NCI-H2196 (cell line): ENCODE results near the gene ALK.

Experiments used
- DNase-seq: peaks from one replicate; lab custom pipeline; 2025; ENCODE audit not compliant: unreplicated experiment; lab: John Stamatoyannopoulos, UW

The ALK gene

GRCh38 chr2:29723255-29724001 is 198.0 kb downstream of the ALK start:
- no peak for DNase-seq

- no peak for DNase-seq
Observed at GRCh38 chr2:29719639-29720038, 201.7 kb downstream of the ALK start.

DNA sequence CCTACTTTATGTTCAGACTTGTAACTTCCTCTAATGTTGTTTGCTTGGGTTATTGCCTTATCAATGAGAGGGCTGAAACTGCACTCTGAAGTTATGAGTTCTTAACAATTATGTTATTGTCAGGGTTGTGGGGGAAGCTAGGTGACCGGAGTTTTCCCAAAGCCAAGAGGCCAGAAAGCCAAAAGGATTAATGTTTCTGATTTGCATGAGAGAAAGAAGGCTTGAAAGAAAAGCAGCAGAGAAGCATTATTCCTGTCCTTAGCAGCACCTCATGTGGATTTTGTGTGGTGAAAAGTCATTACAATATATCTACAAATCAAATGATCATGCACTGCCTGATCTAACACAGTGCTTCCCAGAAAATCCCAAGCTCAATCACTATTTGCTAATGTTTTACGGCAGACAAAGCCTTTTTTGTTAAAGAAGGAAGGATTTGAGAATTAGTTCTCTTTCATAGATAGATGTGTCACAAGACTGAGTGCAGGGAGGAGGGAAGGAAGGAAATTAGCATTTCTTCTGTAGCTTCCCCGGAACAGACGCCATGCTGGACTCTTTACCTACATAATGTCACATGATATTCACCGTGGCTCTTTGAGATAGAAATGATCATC is 203.2 kb downstream of the ALK start:
- no peak for DNase-seq

- DNase-seq: no peak
Observed at GRCh38 chr2:29715655-29716054, 205.7 kb downstream of the ALK start.

DNA sequence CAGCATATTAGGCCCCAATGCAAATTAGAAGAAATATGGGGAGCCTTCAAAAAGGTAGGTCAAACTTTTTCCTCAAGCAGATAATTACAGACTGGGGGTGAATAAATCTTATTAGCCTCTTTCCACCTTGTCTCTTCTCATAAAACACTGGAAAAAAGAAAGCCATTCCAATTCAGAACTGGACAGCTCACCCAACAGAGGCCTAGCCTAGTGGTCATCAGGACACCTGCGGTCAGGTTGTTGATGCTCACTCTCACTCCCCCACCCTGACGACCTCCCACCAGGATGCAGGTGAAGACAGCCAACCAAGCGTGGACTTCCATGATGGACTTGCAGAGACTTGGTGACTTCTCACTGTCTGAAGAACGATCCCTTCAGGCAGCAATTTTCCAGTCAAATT is 207.1 kb downstream of the ALK start:
- DNase-seq: no peak

DNA sequence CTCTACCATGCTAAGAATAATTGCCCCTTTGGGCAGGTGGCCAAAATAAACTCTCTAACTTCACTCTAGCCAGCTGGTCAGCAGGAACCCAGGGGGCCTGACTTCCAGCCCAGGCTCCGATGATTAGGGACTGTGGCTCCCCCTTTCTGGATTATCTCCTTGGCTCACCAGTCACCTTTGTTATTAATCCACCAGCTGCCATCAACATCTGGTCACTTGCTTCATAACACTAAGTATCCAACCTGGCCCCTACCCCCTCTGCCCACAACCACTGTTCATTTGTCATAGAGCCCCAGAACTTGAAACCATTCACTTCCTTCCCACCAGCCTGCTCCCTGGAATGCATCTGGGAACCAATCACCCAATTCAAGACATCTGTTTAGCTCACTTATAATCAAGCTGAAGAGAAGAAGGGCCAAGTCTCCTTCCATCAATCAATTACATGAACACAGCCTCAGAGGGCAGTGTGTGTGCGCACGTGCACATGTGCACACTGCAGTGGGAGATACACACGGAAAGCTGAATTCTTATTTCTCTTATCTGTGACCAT is 215.1 kb downstream of the ALK start:
- no peak for DNase-seq

GRCh38 chr2:29705616-29706015 is 215.8 kb downstream of the ALK start:
- DNase-seq: no peak

GRCh38 chr2:29703336-29703735 is 218.1 kb downstream of the ALK start:
- no peak for DNase-seq

DNA sequence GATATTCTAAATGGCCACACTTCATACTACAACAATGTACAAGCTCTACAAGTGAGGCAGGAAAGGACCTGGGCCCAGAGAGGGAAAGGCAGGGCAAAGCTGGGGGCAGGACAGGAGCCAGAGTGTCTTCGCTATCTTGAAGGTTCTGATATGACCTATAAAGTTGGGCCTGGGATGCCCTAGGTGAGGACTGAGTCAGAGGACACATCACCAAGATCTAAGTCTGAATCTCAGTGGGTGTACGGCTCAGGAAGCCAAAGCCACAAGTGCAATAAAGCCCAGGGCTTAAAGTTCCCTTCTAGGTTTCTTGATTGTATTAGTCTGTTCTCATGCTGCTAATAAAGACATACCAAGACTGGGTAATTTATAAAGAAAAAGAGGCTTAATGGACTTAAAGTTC is 219.1 kb downstream of the ALK start:
- DNase-seq: no peak

- no peak for DNase-seq
Observed at GRCh38 chr2:29700560-29700959, 220.8 kb downstream of the ALK start.

GRCh38 chr2:29699045-29699444 is 222.3 kb downstream of the ALK start:
- no peak for DNase-seq

DNA sequence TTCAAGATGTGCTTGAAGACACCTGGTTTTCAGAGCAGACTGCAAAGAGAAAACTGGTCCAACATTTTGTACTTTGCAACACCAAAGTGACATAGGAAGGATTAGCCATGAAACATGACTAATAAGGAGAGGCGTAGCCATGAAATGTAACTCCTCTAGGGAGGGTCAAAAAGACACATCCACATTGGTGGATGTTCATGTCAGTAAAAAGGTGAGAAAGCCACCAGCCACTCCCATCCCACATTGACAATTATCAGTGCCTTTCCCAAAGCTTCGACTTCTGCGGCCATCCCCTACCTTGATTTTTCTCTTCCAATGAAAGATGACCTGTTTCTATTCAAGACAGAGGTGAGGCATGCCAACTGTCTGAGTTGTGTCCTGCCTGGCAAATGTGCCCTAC is 223.2 kb downstream of the ALK start:
- DNase-seq: no peak

DNA sequence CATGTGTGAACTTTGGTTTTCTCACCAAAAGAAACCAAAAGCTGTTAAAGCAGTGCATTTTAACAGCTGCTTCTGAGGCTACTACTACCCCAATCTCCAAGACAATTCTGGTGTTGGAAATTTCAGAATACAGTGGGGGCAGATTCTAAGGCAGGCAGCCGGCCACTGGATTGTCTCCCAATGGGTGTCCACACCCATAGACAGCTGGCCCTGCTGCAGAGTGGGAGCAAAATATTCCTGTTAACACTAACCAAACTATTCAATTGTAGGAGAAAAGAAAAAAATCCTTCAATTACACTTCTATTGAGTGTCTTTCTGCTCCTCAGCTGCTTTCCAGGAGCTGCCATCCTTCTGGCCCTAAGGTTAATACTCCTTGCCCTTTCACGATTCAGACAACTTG is 223.7 kb downstream of the ALK start:
- no peak for DNase-seq

DNA sequence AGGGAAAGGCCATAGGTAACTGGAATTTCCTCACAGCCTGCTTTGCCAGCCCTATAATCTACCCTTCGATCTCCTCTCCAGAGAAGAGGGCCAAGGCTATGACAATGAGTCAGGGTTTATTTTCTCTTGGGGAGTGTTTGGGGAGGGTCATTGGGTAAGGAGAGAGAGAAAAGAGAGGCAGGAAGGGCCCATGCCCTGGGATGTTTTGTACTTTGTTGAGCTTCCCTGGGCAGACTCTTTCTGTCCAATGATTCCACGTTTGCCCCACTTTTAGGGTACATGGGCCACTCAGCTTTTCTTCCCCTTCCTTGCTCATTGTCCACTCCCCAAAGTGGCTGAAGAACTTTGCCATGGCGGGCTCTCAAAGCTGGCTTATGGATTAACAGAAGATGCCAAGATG is 224.2 kb downstream of the ALK start:
- no peak for DNase-seq

DNA sequence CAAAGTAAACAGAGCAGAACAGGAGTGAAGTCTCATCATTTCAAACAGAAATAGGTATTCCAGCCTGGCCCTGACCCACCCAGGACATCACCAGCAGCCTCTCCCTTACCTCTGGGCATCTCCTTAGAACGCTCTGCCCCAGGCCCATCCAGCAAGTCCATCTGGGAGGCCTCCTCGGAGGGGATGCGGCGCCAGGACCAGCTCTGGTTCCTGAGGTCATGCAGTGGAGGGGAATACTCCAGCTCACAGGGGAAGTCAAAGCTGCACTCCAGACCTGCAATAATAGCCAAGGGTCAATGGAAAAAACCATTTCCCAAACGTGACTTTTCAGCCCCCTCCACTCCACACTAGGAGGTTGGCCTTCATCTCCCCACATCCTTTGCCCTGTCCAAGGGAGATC is 226.6 kb downstream of the ALK start:
- DNase-seq: no peak

DNA sequence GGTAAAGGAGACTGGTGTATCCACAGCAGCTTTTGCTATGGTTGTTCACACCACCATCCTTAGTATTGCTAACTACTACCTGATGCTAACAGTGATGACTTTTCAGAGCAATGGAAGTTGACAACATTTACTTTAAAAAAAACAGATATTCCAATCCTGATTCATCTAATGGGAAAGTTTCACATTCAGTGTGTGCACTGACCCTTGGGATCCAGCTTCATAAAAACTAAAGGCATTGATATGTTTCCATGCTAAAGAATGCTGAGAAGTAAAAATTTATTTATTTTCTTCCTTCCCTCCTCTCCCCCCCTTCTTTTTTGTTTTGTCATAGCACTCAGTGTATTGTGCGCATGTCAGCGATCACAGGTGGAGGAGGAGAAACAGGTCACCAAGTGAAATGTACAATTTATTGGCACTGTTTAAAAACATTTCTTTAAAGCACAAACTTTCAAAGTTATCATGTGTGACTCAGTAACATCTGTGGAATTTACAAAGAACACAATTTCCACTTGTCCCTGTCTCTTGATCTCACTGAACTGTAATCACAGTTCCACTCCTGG is 229.9 kb downstream of the ALK start:
- no peak for DNase-seq

DNA sequence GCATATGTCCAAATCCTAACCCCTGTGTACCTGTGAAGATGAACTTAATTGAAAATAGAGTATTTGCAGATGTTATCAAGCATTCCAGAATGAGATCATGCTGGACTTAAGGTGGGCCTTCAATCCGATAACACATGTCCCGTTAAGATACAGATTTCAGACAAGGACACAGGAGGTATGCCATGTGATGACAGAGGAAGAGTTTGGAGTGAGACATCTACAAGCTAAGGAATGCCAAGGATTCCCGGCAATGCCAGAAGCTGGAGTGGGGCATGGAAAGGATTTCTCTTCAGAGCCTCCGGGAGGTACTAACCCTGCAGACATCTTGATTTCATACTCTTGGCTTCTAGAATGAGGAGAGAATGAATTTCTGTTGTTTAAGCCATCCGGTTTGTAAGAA is 231.7 kb downstream of the ALK start:
- no peak for DNase-seq

DNA sequence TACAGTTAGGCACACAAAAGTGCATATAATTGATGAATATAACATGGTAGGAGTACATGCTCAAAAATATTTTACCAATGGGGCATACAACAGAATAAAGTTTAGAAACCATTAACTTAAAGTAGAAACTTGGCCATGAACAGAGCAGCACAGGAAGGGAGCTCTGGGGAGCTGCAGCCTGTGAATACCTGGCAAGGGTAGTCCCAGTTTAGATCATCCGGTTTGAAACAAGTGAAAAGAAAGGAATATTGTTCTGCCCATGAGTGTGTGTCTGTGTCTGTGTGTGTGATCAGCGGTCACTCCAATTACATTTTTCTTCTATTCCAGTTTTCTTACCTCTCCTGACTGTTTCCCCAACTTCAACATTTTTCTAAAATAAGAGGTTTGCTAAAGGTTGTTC is 233.0 kb downstream of the ALK start:
- no peak for DNase-seq

GRCh38 chr2:29687121-29687520 is 234.3 kb downstream of the ALK start:
- DNase-seq: no peak

- DNase-seq: no peak
Observed at GRCh38 chr2:29676886-29677453, 244.4 kb downstream of the ALK start.

DNA sequence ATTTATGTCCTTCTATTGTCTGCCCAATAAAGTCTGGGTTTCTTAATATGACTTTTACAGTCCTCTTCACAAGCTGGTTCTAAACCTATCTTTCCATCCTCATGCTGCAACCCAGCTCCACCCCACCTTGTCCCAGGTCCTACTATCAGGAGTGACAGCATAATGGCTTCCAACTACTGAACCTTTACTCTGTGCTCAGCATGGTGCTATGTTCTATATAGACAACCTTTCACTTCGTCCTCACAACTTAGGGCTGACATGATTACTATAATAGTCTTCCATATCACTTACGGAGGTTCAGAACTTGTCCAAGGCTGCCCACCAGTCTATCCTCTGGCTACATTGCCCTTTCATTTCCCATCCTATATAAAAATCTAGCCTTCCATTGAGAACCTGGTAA is 256.8 kb downstream of the ALK start:
- no peak for DNase-seq

- no peak for DNase-seq
Observed at GRCh38 chr2:29663268-29663667, 258.1 kb downstream of the ALK start.
